Kidney epithelial cell (primary cell): ENCODE data around the gene FGGY. TPM values are rescaled to one million over a fixed set of nuclear protein-coding genes. Genes with fewer than 3 reads are reported as not detected.

Experiments
- DNase-seq: peaks from one replicate; pipeline ENCODE4 v3.0.0-alpha.2; 2010; ENCODE audit warnings: low read depth
- H3K27me3 ChIP-seq: 2 replicates; pipeline ENCODE4 v1.6.0; 2011; ENCODE audit warnings: low read length; ENCODE audit not compliant: control insufficient read depth, insufficient read depth
- H3K36me3 ChIP-seq: 2 replicates; pipeline ENCODE4 v1.5.1; 2011; ENCODE audit warnings: low read length; ENCODE audit not compliant: control insufficient read depth, insufficient read depth
- H3K4me3 ChIP-seq: 2 replicates; pipeline ENCODE4 v1.5.1; 2011; ENCODE audit warnings: low read depth, mild to moderate bottlenecking, control low read depth, low read length
- total RNA-seq: library from RNA; depleted of rRNA; stranded (reverse); fragments of >200 nt; gene quantifications from 2 replicates; pipeline ENCODE4 v1.2.3, GENCODE V29; 2015
- TF ChIP-seq, protein P1 (sequence below): IDR thresholded peaks from 2 replicates; pipeline ENCODE4 v1.5.1; 2011; ENCODE audit warnings: mild to moderate bottlenecking, moderate library complexity, low read length, control low read depth, inconsistent platforms; ENCODE audit not compliant: insufficient read depth, poor library complexity, severe bottlenecking

The FGGY gene
- total RNA-seq, 1 donor from 2014 or later, result 8.6 TPM

DNA sequence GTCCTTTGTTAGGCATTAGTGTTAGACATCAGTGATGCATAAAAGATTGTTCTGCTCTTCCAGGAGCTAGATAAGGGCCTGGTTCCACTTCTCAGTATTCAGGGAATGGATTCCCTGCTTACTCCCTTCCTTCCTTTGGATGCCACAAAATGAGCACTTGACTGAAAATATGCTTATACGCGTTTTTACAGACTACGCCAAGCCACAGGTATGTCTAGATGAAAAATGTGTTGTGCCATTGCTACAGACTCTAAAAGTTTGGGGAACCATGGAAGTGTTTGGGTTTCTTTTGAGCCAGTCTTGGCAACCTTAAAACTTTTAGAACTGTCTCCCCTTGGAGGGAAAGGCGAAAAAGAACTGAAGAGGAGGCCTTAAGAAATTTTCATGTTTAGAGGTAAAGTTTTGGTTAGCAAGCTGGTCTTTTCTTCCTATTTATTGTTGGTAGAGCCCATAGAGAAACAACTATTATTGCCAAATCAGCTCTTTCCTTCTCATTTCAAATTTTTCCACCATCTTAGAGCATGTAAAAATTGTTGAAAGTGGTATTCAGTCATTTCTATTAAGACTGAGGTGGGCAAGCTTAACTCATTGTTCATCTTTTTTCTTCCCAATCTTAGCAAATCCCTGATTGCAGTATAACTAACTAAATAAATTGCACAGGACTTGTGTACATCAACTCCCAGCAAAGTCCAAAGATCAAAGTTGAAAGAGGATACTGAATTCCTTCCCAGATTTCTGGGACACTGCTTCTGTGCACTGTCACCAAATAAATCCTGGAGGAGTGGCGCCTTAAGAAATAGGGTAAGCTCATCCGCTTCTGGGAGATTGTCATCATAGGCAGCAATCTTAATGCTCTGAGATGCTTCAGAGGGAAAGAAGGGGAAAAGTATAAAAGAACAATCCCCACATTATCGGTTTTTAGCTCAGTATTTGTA lies 18.9 kb downstream of the FGGY start:
- no peak for DNase-seq
- TF ChIP-seq, protein P1, sequence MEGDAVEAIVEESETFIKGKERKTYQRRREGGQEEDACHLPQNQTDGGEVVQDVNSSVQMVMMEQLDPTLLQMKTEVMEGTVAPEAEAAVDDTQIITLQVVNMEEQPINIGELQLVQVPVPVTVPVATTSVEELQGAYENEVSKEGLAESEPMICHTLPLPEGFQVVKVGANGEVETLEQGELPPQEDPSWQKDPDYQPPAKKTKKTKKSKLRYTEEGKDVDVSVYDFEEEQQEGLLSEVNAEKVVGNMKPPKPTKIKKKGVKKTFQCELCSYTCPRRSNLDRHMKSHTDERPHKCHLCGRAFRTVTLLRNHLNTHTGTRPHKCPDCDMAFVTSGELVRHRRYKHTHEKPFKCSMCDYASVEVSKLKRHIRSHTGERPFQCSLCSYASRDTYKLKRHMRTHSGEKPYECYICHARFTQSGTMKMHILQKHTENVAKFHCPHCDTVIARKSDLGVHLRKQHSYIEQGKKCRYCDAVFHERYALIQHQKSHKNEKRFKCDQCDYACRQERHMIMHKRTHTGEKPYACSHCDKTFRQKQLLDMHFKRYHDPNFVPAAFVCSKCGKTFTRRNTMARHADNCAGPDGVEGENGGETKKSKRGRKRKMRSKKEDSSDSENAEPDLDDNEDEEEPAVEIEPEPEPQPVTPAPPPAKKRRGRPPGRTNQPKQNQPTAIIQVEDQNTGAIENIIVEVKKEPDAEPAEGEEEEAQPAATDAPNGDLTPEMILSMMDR, result no peak
- Histone ChIP-seq H3K4me3 (no peak overlapping the region), H3K27me3 (no peaks in the 10 kb centered on the region), H3K36me3 (no peaks in the 10 kb centered on the region)

DNA sequence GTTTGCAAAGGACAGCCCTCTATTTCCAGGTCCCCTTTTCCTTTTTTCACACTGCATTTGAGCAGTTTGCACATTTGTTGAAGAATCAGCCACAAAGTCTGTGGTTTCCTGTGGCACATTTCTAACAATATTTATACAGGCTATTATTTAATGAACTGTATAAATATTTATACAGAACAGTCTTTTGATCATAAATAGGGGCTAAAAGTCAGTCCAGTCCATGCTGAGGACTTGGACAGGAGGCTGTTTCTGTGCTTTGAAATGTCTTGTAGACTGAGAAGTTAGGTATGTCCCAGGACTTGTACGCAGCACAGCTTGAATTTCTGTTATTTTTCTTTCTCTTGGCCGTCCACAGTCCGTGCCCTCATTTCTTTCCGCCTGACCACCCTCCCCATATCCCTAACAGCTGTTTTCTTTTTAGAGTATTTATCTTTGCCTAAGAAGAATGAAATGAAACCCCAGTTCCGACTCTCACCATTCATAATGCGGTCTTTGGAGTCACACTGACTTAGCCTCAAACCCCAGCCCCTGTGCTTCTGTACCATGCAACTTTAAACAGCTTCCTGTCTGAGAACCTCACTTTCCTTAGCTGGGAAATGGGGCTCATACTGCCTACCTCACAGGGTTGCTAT lies 19.7 kb downstream of the FGGY start:
- H3K27me3 ChIP-seq, result no peaks in the 10 kb centered on the region
- TF ChIP-seq, protein P1, result no peak
- no peak overlapping the region for H3K4me3 ChIP-seq
- no peaks in the 10 kb centered on the region for H3K36me3 ChIP-seq
- peak; percentile 26 for DNase-seq

DNA sequence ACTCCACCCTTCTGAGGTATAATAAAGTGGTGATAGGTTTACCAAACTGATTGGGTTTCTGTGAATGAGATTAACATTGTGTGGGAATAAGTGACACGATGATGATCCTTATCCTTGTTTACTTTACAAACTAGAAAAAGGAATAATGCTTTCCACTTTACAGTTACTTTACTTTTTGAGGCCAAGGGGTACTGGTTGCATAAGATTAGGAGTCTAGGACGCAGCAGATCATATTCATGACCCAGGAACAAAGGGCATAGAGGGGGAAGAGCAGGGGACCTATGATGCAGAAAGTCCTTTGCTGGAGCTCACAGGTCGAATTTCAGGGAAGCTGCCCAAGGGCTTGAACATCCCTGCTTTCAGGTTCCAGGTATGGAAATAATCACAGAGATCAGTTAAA lies 20.4 kb downstream of the FGGY start:
- Histone ChIP-seq H3K27me3 (no peaks in the 10 kb centered on the region), H3K36me3 (no peaks in the 10 kb centered on the region), H3K4me3 (no peak overlapping the region)
- TF ChIP-seq, protein P1, result no peak
- no peak for DNase-seq

DNA sequence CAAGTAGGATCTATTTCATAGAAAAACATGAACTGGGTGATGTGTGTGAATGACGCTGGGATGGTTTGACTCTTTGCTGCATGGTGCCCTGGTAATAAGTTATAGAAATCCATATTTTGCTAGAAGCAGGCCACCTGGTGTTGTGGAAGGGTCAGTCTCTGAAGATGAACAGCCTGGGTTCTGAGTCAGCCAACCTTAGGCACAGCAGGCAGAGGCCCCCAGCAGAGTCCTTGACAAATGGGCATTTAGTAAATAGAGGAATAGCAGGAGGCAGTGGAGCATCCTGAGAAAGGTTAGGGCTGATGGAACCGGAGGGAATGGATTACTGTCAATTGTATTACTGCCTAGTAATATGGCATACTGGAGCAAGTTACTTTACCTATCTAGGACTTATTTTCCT lies 20.9 kb downstream of the FGGY start:
- H3K36me3 ChIP-seq, result no peaks in the 10 kb centered on the region
- H3K27me3 ChIP-seq, result no peaks in the 10 kb centered on the region
- no peak overlapping the region for H3K4me3 ChIP-seq
- TF ChIP-seq, protein P1, result no peak
- no peak for DNase-seq

DNA sequence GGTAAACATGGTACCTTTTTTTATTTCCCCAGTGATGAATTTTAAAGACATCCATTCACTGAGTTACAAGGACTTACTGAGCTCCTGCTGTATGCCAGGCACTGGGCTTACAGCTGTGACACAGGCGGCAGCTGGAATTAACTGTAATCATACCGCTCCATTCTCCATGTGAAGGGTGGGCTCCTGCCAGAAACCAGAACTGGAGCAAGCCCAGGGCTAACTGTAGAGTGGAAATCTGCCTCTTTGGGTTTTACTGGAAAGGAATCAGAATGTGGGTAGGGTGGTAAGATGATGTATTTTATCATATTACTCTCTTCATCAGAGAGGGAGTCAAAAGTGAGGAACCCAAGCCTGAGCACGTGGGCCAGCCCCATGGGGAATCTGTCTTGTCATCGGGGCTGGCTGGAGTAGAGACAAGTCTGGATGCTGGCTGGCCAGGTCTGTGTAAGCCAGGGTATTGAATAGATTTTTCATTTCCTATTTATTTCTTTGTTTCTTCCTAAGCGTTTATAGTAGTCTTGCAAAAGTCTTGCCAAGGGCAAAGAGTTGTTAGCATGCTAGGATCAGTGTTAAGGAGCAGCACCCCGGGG lies 21.5 kb downstream of the FGGY start:
- TF ChIP-seq, protein P1, result no peak
- no peak for DNase-seq
- Histone ChIP-seq H3K27me3 (no peaks in the 10 kb centered on the region), H3K36me3 (no peaks in the 10 kb centered on the region), H3K4me3 (no peak overlapping the region)
